Measurements from ENCODE around the gene ARVCF. TPM values are rescaled to one million over a fixed set of nuclear protein-coding genes. Genes with fewer than 3 reads are reported as not detected.

ARVCF gene
- total and polyA plus RNA-seq, 9 of the 15 experiments (the other 6 are each of a cell fraction or from before 2014, with no cell fraction given): 0.03 to 97.4 (median 15.6) TPM

DNA sequence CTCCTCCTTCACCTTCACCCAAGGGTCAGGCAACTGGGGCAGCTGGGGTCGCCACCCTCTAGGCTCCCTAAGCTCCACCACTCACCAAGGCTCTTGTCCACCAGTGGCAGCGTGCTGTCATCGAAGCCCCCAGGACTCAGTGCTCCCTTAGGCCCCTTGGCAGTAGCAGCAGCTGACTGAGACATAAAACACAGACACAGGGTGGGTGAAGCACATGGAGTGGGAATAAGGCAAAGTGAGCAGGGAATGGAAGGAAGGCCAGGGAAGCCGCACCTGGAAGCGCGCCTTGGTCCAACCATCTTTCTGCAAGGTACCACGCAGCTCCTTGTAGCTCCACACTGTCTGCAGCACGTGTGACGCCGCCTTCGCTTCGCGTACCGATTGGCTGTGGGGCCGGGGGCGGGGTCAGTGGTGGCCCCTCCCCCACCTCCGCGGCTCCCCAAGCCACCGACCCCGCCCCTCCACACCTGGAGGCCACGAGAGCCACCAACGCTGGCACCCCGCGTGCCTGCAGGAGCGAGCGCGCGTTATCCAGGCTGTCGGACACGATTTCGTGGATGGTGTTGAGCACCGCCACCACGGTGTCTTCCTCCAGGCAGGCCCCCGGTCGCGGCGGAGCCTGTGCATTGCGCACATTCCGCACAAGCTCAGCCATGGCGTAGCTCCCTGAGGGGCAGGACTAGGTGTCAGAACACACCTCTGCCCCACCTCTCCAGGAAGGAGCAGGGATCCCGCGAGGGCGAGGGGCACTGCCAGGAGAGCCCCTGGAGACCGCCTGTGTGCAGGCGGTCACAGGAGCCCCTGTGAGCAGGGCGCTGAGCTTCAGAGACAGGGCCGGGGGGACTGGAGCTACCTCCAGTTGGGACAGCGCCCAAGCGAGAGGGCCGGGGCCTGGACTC, 43.7 kb downstream of the ARVCF start (continued):
- TF ChIP-seq DACH1 (IDR thresholded peaks at IDR 0.05; ENCODE audit: partially characterized antibody): peak; percentile 24
- no peak for TF ChIP-seq ZNF507 (tag; conservative IDR thresholded peaks at IDR 0.05)
- TF ChIP-seq CSDE1 (IDR thresholded peaks at IDR 0.05): no peak
- no peak for TF ChIP-seq BRF1 (IDR thresholded peaks at IDR 0.05; ENCODE audit: borderline replicate concordance, extremely low read depth, insufficient read length)
- 0 out of 2 replicates have a peak, but pooled peaks have one; percentile 26 for TF ChIP-seq CBX1 (IDR thresholded peaks at IDR 0.05; ENCODE audit: low read depth)
- TF ChIP-seq, protein P1, sequence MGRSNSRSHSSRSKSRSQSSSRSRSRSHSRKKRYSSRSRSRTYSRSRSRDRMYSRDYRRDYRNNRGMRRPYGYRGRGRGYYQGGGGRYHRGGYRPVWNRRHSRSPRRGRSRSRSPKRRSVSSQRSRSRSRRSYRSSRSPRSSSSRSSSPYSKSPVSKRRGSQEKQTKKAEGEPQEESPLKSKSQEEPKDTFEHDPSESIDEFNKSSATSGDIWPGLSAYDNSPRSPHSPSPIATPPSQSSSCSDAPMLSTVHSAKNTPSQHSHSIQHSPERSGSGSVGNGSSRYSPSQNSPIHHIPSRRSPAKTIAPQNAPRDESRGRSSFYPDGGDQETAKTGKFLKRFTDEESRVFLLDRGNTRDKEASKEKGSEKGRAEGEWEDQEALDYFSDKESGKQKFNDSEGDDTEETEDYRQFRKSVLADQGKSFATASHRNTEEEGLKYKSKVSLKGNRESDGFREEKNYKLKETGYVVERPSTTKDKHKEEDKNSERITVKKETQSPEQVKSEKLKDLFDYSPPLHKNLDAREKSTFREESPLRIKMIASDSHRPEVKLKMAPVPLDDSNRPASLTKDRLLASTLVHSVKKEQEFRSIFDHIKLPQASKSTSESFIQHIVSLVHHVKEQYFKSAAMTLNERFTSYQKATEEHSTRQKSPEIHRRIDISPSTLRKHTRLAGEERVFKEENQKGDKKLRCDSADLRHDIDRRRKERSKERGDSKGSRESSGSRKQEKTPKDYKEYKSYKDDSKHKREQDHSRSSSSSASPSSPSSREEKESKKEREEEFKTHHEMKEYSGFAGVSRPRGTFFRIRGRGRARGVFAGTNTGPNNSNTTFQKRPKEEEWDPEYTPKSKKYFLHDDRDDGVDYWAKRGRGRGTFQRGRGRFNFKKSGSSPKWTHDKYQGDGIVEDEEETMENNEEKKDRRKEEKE (IDR thresholded peaks at IDR 0.05; ENCODE audit: borderline replicate concordance in 1 of 2, control insufficient read depth in 1 of 2, low read depth in 2 of 2, low read length in 1 of 2): no peak
- TF ChIP-seq TCF3 (CRISPR knock-in tag; IDR thresholded peaks at IDR 0.05): no peak
- no peak for TF ChIP-seq C11orf30 (IDR thresholded peaks at IDR 0.05; ENCODE audit: low read depth)
- TF ChIP-seq, protein P2, sequence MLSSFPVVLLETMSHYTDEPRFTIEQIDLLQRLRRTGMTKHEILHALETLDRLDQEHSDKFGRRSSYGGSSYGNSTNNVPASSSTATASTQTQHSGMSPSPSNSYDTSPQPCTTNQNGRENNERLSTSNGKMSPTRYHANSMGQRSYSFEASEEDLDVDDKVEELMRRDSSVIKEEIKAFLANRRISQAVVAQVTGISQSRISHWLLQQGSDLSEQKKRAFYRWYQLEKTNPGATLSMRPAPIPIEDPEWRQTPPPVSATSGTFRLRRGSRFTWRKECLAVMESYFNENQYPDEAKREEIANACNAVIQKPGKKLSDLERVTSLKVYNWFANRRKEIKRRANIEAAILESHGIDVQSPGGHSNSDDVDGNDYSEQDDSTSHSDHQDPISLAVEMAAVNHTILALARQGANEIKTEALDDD (IDR thresholded peaks at IDR 0.05): no peak
- TF ChIP-seq POLR3G (IDR thresholded peaks at IDR 0.05; ENCODE audit: extremely low read depth, insufficient read length, insufficient replicate concordance): no peak
- TF ChIP-seq HDAC6 (IDR thresholded peaks at IDR 0.05; ENCODE audit: low read depth, low read length): peak; percentile 26; the same call in 1 of the 2 replicates
- TF ChIP-seq, protein P3, sequence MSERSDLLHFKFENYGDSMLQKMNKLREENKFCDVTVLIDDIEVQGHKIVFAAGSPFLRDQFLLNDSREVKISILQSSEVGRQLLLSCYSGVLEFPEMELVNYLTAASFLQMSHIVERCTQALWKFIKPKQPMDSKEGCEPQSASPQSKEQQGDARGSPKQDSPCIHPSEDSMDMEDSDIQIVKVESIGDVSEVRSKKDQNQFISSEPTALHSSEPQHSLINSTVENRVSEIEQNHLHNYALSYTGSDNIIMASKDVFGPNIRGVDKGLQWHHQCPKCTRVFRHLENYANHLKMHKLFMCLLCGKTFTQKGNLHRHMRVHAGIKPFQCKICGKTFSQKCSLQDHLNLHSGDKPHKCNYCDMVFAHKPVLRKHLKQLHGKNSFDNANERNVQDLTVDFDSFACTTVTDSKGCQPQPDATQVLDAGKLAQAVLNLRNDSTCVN (CRISPR knock-in tag; IDR thresholded peaks at IDR 0.05): no peak
- no peak for TF ChIP-seq ASH1L (IDR thresholded peaks at IDR 0.05; ENCODE audit: borderline replicate concordance, low read depth, partially characterized antibody)
- TF ChIP-seq RFX7 (CRISPR knock-in tag; IDR thresholded peaks at IDR 0.05): no peak
- TF ChIP-seq ZBTB8A (IDR thresholded peaks at IDR 0.05; ENCODE audit: partially characterized antibody): no peak
- TF ChIP-seq L3MBTL2 (IDR thresholded peaks at IDR 0.05): 0 out of 2 replicates have a peak, but pooled peaks have one; percentile 11
- TF ChIP-seq, protein P4, sequence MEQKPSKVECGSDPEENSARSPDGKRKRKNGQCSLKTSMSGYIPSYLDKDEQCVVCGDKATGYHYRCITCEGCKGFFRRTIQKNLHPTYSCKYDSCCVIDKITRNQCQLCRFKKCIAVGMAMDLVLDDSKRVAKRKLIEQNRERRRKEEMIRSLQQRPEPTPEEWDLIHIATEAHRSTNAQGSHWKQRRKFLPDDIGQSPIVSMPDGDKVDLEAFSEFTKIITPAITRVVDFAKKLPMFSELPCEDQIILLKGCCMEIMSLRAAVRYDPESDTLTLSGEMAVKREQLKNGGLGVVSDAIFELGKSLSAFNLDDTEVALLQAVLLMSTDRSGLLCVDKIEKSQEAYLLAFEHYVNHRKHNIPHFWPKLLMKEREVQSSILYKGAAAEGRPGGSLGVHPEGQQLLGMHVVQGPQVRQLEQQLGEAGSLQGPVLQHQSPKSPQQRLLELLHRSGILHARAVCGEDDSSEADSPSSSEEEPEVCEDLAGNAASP (IDR thresholded peaks at IDR 0.05): no peak
- TF ChIP-seq KLF16 (IDR thresholded peaks at IDR 0.05): no peak
- TF ChIP-seq GTF2E2 (tag; IDR thresholded peaks at IDR 0.05): no peak
- TF ChIP-seq ELF2 (CRISPR knock-in tag; IDR thresholded peaks at IDR 0.05): peak; percentile 48; the same call in 1 of the 2 replicates
- 0 out of 2 replicates have a peak, but pooled peaks have one; percentile 5 for TF ChIP-seq ZNF764 (CRISPR knock-in tag; IDR thresholded peaks at IDR 0.05; ENCODE audit: low read depth)
- no peak for TF ChIP-seq EWSR1 (IDR thresholded peaks at IDR 0.05; ENCODE audit: borderline replicate concordance, low read depth, partially characterized antibody)

All from K562 (cell line).